Thyroid gland (tissue), 4 donors: ENCODE results near the gene RDM1.

Experiments
- CTCF ChIP-seq, 6 experiments: fragments of 200-600 bp in 3 of 6; fragments of 450-650 bp in 3 of 6; sonication (generic) in 3 of 6; IDR thresholded peaks; one replicate each; pipeline ENCODE4 v1.5.1; 2016 to 2019; ENCODE audit warnings: antibody characterized with exemption in 6 of 6, mild to moderate bottlenecking in 2 of 6, inconsistent platforms in 1 of 6, moderate library complexity in 1 of 6
- POLR2A ChIP-seq, 2 donors: fragments of 450-650 bp; IDR thresholded peaks; one replicate each; pipeline ENCODE4 v1.6.1; 2017; ENCODE audit warnings: antibody characterized with exemption in 2 of 2, mild to moderate bottlenecking in 2 of 2, moderate library complexity in 1 of 2

- TF ChIP-seq CTCF (IDR thresholded peaks at IDR 0.05) (no peak), POLR2A (IDR thresholded peaks at IDR 0.05) (no peak)
Observed at GRCh38 chr17:35953720-35954119, 23.1 kb upstream of the RDM1 start.
